Neural cell (in vitro differentiated cells): ENCODE measurements around the gene PMPCA. TPM values are rescaled to one million over a fixed set of nuclear protein-coding genes. Genes with fewer than 3 reads are reported as not detected.

Experiments used
- H2AFZ ChIP-seq: fragments of 200-600, 300-800 bp; sonication (generic), shearing (Covaris generic); 2 replicates; pipeline ENCODE4 v1.6.0; 2014; ENCODE audit warnings: low read depth, mild to moderate bottlenecking, antibody characterized with exemption, low read length, moderate library complexity
- H3F3A ChIP-seq: fragments of 200-600 bp; shearing (Covaris generic); 2 replicates; pipeline ENCODE4 v1.6.1; 2016; ENCODE audit warnings: mild to moderate bottlenecking, moderate library complexity, mixed read lengths, antibody characterized with exemption, low read length; ENCODE audit not compliant: insufficient read depth, poor library complexity, severe bottlenecking
- H3K27ac ChIP-seq: fragments of 200-600, 300-800 bp; sonication (generic), shearing (Covaris generic); 2 replicates; pipeline ENCODE4 v1.5.1; 2014; ENCODE audit warnings: mild to moderate bottlenecking, low read length, moderate library complexity
- H3K27me3 ChIP-seq: fragments of 300-800, 200-600 bp; sonication (generic), shearing (Covaris generic); 2 replicates; pipeline ENCODE4 v1.6.0; 2014; ENCODE audit warnings: mild to moderate bottlenecking, low read depth, low read length, moderate library complexity; ENCODE audit not compliant: insufficient read depth
- H3K36me3 ChIP-seq: fragments of 300-800, 200-600 bp; sonication (generic), shearing (Covaris generic); 2 replicates; pipeline ENCODE4 v1.5.1; 2014; ENCODE audit warnings: mild to moderate bottlenecking, antibody characterized with exemption, low read length, moderate library complexity; ENCODE audit not compliant: insufficient read depth
- H3K4me2 ChIP-seq: fragments of 300-800, 200-600 bp; sonication (generic), shearing (Covaris generic); 2 replicates; pipeline ENCODE4 v1.6.0; 2014; ENCODE audit warnings: mild to moderate bottlenecking, low read length
- H3K4me3 ChIP-seq: fragments of 300-800, 200-600 bp; sonication (generic), shearing (Covaris generic); 2 replicates; pipeline ENCODE4 v1.5.1; 2014; ENCODE audit warnings: mild to moderate bottlenecking, low read length, moderate library complexity
- H3K79me2 ChIP-seq: fragments of 200-600 bp; shearing (Covaris generic); replicated peaks from 2 replicates; pipeline ENCODE4 v1.6.0; 2014; ENCODE audit warnings: mild to moderate bottlenecking, low read length, moderate library complexity; ENCODE audit not compliant: insufficient read depth
- H3K9ac ChIP-seq: fragments of 300-800, 200-600 bp; sonication (generic), shearing (Covaris generic); 2 replicates; pipeline ENCODE4 v1.6.1; 2016; ENCODE audit warnings: mild to moderate bottlenecking, low read length, mixed read lengths
- H3K9me2 ChIP-seq: fragments of 200-600 bp; shearing (Covaris generic); 2 replicates; pipeline ENCODE4 v1.6.1; 2016; ENCODE audit warnings: mild to moderate bottlenecking, low read length, mixed read lengths; ENCODE audit not compliant: insufficient read depth
- H3K9me3 ChIP-seq: fragments of 200-600, 300-800 bp; sonication (generic), shearing (Covaris generic); 2 replicates; pipeline ENCODE4 v1.6.1; 2016; ENCODE audit warnings: mild to moderate bottlenecking, mixed run types, low read length, moderate library complexity, mixed read lengths
- H4K20me1 ChIP-seq: fragments of 200-600 bp; shearing (Covaris generic); 2 replicates; pipeline ENCODE4 v1.6.1; 2016; ENCODE audit warnings: mild to moderate bottlenecking, mixed run types; ENCODE audit not compliant: insufficient read depth
- CTCF ChIP-seq: fragments of 450-650 bp; IDR thresholded peaks from 2 replicates; pipeline ENCODE4 v1.5.1; 2014; ENCODE audit warnings: antibody characterized with exemption, mild to moderate bottlenecking, moderate library complexity; ENCODE audit not compliant: poor library complexity, severe bottlenecking
- EP300 ChIP-seq: fragments of 450-650 bp; conservative IDR thresholded peaks from 2 replicates; pipeline ENCODE4 v1.6.1; 2014; ENCODE audit warnings: antibody characterized with exemption, mild to moderate bottlenecking, moderate library complexity; ENCODE audit not compliant: poor library complexity, severe bottlenecking
- EZH2 ChIP-seq: fragments of 200-600, 300-800 bp; shearing (Covaris generic), sonication (generic); IDR thresholded peaks from 2 replicates; pipeline ENCODE4 v1.6.1; 2014; ENCODE audit warnings: antibody characterized with exemption, low read length, borderline replicate concordance, mild to moderate bottlenecking; ENCODE audit not compliant: insufficient read depth, poor library complexity, severe bottlenecking
- MXI1 ChIP-seq: fragments of 450-650 bp; conservative IDR thresholded peaks from 2 replicates; pipeline ENCODE4 v1.6.1; 2014; ENCODE audit warnings: antibody characterized with exemption, mild to moderate bottlenecking; ENCODE audit not compliant: poor library complexity, severe bottlenecking
- POLR2AphosphoS5 ChIP-seq: IDR thresholded peaks from 2 replicates; pipeline ENCODE4 v1.6.1; 2012
- RAD21 ChIP-seq: fragments of 450-650 bp; conservative IDR thresholded peaks from 2 replicates; pipeline ENCODE4 v1.6.1; 2014; ENCODE audit warnings: antibody characterized with exemption, mild to moderate bottlenecking, moderate library complexity
- REST ChIP-seq: IDR thresholded peaks from 2 replicates; pipeline ENCODE4 v1.6.1; 2012; ENCODE audit warnings: borderline replicate concordance
- SMC3 ChIP-seq: fragments of 450-650 bp; conservative IDR thresholded peaks from 2 replicates; pipeline ENCODE4 v1.6.1; 2014; ENCODE audit warnings: antibody characterized with exemption, mild to moderate bottlenecking, moderate library complexity; ENCODE audit not compliant: poor library complexity
- TAF1 ChIP-seq: IDR thresholded peaks from 2 replicates; pipeline ENCODE4 v1.6.1; 2012; ENCODE audit warnings: low read depth
- polyA plus RNA-seq: library from polyadenylated mRNA; depleted of rRNA; stranded (reverse); fragments of >200 nt; gene quantifications from 2 replicates; pipeline ENCODE4 v1.2.3, GENCODE V29; 2014

The PMPCA gene
- polyA plus RNA-seq, 1 donor from 2014 or later, result 61.3 TPM

- TF ChIP-seq CTCF (no peak), SMC3 (no peak), MXI1 (no peak), EZH2 (no peak), RAD21 (no peak), EP300 (no peak), TAF1 (no peak), REST (no peak), POLR2AphosphoS5 (no peak)
- Histone ChIP-seq H3K36me3 (no peaks in the 10 kb centered on the region), H3K9me2 (no peaks in the 10 kb centered on the region), H2AFZ (no peak overlapping the region), H3K27ac (no peak overlapping the region), H3K4me2 (no peak overlapping the region), H4K20me1 (no peaks in the 10 kb centered on the region), H3K9me3 (no peaks in the 10 kb centered on the region), H3K9ac (no peak overlapping the region), H3K27me3 (no peaks in the 10 kb centered on the region), H3F3A (no peaks in the 10 kb centered on the region), H3K79me2 (no peaks in the 10 kb centered on the region), H3K4me3 (no peak overlapping the region)
These were observed 35.4 kb upstream of the PMPCA start for GRCh38 chr9:136375096-136375495.

- Histone ChIP-seq H3K36me3 (no peaks in the 10 kb centered on the region), H3F3A (no peaks in the 10 kb centered on the region), H3K4me2 (no peak overlapping the region), H3K9me3 (no peaks in the 10 kb centered on the region), H3K27me3 (no peaks in the 10 kb centered on the region), H3K4me3 (no peak overlapping the region), H3K9me2 (no peaks in the 10 kb centered on the region), H3K27ac (no peak overlapping the region), H3K79me2 (no peaks in the 10 kb centered on the region), H4K20me1 (no peaks in the 10 kb centered on the region), H2AFZ (no peak overlapping the region), H3K9ac (no peak overlapping the region)
- TF ChIP-seq REST (no peak), SMC3 (no peak), RAD21 (no peak), CTCF (no peak), MXI1 (no peak), EP300 (no peak), TAF1 (no peak), POLR2AphosphoS5 (no peak), EZH2 (no peak)
These were observed 34.0 kb upstream of the PMPCA start for GRCh38 chr9:136376457-136376856.
